ENCODE results near the gene PVRIG. TPM values are rescaled to one million over a fixed set of nuclear protein-coding genes. Genes with fewer than 3 reads are reported as not detected.

The PVRIG gene
- total RNA-seq, 1 experiment from 2014 or later: 0.55 TPM

- Mint-ChIP-seq H3K9me3 (no peaks in the 10 kb centered on the region), H3K36me3 (no peaks in the 10 kb centered on the region), H3K27me3 (ENCODE audit: low read depth) (peaks cover 80% of the 10 kb centered on the region), H3K4me3 (no peak overlapping the region), H3K27ac (no peak overlapping the region), H3K4me1 (peaks cover 7% of the 10 kb centered on the region; the same call in 1 of the 2 replicates)
- CTCF ChIA-PET: interaction anchor here (1.5 kb wide), 1 partner anchor 32 kb away, joined by 5 read pairs; the partner anchor contains the start of genes GPC2 and STAG3
- POLR2A ChIA-PET: no interaction called here
- TF ChIP-seq, protein P1, sequence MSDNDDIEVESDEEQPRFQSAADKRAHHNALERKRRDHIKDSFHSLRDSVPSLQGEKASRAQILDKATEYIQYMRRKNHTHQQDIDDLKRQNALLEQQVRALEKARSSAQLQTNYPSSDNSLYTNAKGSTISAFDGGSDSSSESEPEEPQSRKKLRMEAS (CRISPR knock-in tag; IDR thresholded peaks at IDR 0.05): no peak
- TF ChIP-seq, protein P2, sequence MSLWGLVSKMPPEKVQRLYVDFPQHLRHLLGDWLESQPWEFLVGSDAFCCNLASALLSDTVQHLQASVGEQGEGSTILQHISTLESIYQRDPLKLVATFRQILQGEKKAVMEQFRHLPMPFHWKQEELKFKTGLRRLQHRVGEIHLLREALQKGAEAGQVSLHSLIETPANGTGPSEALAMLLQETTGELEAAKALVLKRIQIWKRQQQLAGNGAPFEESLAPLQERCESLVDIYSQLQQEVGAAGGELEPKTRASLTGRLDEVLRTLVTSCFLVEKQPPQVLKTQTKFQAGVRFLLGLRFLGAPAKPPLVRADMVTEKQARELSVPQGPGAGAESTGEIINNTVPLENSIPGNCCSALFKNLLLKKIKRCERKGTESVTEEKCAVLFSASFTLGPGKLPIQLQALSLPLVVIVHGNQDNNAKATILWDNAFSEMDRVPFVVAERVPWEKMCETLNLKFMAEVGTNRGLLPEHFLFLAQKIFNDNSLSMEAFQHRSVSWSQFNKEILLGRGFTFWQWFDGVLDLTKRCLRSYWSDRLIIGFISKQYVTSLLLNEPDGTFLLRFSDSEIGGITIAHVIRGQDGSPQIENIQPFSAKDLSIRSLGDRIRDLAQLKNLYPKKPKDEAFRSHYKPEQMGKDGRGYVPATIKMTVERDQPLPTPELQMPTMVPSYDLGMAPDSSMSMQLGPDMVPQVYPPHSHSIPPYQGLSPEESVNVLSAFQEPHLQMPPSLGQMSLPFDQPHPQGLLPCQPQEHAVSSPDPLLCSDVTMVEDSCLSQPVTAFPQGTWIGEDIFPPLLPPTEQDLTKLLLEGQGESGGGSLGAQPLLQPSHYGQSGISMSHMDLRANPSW (CRISPR knock-in tag; conservative IDR thresholded peaks at IDR 0.05; ENCODE audit: low read depth): no peak
- TF ChIP-seq TCF7 (CRISPR knock-in tag; IDR thresholded peaks at IDR 0.05; ENCODE audit: low read depth) (no peak), ZNF416 (CRISPR knock-in tag; IDR thresholded peaks at IDR 0.05) (no peak), ZNF281 (CRISPR knock-in tag; IDR thresholded peaks at IDR 0.05) (no peak), NFATC4 (CRISPR knock-in tag; IDR thresholded peaks at IDR 0.05) (no peak), FOXP1 (CRISPR knock-in tag; IDR thresholded peaks at IDR 0.05; ENCODE audit: borderline replicate concordance) (no peak), CTCF (IDR thresholded peaks at IDR 0.05) (no peak), CREB1 (CRISPR knock-in tag; IDR thresholded peaks at IDR 0.05) (no peak), ATF1 (CRISPR knock-in tag; IDR thresholded peaks at IDR 0.05) (no peak), ZNF219 (CRISPR knock-in tag; IDR thresholded peaks at IDR 0.05; ENCODE audit: borderline replicate concordance) (no peak), NFYB (CRISPR knock-in tag; conservative IDR thresholded peaks at IDR 0.05; ENCODE audit: low read depth) (no peak), KAT7 (CRISPR knock-in tag; IDR thresholded peaks at IDR 0.05; ENCODE audit: borderline replicate concordance) (no peak), ZNF425 (CRISPR knock-in tag; conservative IDR thresholded peaks at IDR 0.05) (no peak), ZNF671 (CRISPR knock-in tag; IDR thresholded peaks at IDR 0.05) (no peak)
- TF ChIP-seq, protein P3, sequence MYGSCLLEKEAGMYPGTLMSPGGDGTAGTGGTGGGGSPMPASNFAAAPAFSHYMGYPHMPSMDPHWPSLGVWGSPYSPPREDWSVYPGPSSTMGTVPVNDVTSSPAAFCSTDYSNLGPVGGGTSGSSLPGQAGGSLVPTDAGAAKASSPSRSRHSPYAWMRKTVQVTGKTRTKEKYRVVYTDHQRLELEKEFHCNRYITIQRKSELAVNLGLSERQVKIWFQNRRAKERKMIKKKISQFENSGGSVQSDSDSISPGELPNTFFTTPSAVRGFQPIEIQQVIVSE (CRISPR knock-in tag; IDR thresholded peaks at IDR 0.05; ENCODE audit: borderline replicate concordance): no peak
- DNase-seq (ENCODE audit: low spot score): no peak
- ATAC-seq: no peak
These were observed 10.3 kb upstream of the PVRIG start for GRCh38 chr7:100209493-100209892.

Measured in WTC11 (cell line).